ENCODE data around the gene ABT1. TPM values are rescaled to one million over a fixed set of nuclear protein-coding genes. Genes with fewer than 3 reads are reported as not detected.

ABT1 gene
- total RNA-seq, 1 experiment from 2014 or later = 23.7 TPM

DNA sequence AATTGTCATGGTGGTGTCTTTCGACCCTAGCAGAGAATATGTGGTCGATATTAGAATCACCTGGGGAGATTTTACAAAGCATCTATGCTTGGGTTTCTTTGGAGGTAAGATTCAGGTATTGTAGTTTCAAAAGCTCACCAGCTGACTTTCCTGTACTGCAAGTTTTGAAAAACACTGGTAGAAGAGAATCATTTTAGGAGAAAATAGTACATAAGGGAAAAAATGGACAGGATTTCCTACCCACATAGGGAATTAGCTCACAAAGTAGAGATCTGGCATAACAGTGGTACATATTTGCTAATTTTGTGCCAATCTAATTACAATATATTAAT is 27.4 kb upstream of the ABT1 start:
- Histone ChIP-seq H3K79me2 (ENCODE audit: low read length) (no peaks in the 10 kb centered on the region), H2AFZ (ENCODE audit: low read length) (no peak overlapping the region), H3K9ac (ENCODE audit: low read length) (no peak overlapping the region), H3K4me1 (ENCODE audit: low read length) (peaks cover 24% of the 10 kb centered on the region), H4K20me1 (ENCODE audit: insufficient read depth, low read depth, low read length) (no peaks in the 10 kb centered on the region), H3K36me3 (ENCODE audit: insufficient read depth, low read length) (no peaks in the 10 kb centered on the region), H3K4me3 (ENCODE audit: low read length) (peak overlapping the region; percentile 33), H3K9me2 (replicated peaks; ENCODE audit: insufficient read depth, low read length) (no peaks in the 10 kb centered on the region), H3K9me3 (ENCODE audit: low read length) (no peaks in the 10 kb centered on the region), H3K27ac (ENCODE audit: low read length) (no peak overlapping the region), H3K4me2 (ENCODE audit: low read depth, low read length, poor library complexity, severe bottlenecking) (peak overlapping the region; percentile 76), H3K27me3 (ENCODE audit: low read length) (no peaks in the 10 kb centered on the region)
- DNase-seq = no peak

DNA sequence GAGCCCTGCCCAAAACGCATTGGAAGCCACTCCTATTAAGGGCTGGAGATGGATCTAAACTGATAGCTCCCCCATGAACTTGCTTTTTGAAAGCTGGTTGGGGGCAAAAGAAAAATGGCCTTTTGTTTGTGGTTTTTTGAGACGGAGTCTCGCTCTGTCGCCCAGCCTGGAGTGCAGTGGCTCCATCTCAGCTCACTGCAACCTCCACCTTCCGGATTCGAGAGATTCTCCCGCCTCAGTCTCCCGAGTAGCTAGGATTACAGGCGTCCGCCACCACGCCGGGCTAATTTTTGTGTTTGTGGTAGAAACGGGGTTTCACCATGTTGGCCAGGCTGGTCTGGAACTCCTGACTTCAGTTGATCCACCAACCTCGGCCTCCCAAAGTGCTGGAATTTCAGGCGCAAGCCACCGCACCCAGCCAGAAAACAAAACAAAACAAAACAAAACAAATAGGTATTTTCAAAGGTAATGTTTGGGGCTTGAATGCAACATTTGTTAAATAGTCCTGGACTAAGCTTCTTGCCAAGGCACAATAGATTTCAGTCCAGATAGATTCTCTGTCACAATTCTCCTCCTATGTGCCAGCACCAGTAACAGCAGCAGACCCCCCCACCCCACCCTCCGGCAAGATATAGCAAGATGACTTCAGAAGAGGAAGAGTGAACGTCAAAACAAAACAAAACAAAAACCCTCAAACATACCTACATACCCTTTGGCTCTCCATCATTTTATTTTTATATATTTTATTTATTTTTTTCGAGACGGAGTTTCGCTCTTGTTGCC is 26.5 kb upstream of the ABT1 start:
- Histone ChIP-seq H3K4me1 (ENCODE audit: low read length) (peaks cover 24% of the 10 kb centered on the region), H2AFZ (ENCODE audit: low read length) (no peak overlapping the region), H3K27me3 (ENCODE audit: low read length) (no peaks in the 10 kb centered on the region), H3K27ac (ENCODE audit: low read length) (no peak overlapping the region), H3K36me3 (ENCODE audit: insufficient read depth, low read length) (no peaks in the 10 kb centered on the region), H3K9me3 (ENCODE audit: low read length) (no peaks in the 10 kb centered on the region), H3K4me3 (ENCODE audit: low read length) (no peak overlapping the region), H3K4me2 (ENCODE audit: low read depth, low read length, poor library complexity, severe bottlenecking) (no peak overlapping the region), H3K9ac (ENCODE audit: low read length) (no peak overlapping the region), H3K9me2 (replicated peaks; ENCODE audit: insufficient read depth, low read length) (no peaks in the 10 kb centered on the region), H4K20me1 (ENCODE audit: insufficient read depth, low read depth, low read length) (no peaks in the 10 kb centered on the region), H3K79me2 (ENCODE audit: low read length) (no peaks in the 10 kb centered on the region)
- no peak for DNase-seq

DNA sequence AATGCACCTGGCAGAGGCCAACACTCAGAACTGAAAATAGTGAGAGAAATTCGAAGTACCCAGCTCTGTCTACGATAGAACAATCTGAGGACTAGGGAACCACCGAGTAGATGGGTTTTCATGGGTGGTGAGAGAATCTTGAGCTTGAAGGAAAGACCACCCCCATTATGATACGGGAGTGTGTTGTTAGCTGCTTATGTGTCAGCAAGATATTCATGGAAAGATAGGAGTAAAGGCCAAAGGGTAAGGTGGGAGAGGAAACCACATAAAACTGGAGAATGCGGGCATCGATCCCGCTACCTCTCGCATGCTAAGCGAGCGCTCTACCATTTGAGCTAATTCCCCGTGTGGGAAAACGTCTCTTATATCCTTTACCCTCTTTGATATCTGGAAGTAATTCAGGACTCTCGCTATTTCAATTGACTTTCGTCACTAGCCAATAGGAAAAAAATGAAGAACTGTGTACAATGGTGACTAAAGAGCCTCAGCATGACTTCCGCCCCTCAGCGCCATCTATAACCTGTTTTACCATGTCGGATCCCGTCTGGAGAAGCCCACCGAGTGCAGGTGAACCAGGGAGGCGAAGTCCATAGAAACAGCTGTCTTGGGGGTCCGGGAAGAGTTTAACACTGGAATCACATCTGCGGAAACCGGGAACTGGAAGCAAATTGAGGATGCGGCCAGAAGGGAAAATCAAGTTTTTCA is 25.0 kb upstream of the ABT1 start:
- H3K9ac ChIP-seq (ENCODE audit: low read length) = peak overlapping the region; percentile 47
- H3K9me3 ChIP-seq (ENCODE audit: low read length) = no peaks in the 10 kb centered on the region
- H3K4me3 ChIP-seq (ENCODE audit: low read length) = peak overlapping the region; percentile 64
- no peaks in the 10 kb centered on the region for H3K36me3 ChIP-seq (ENCODE audit: insufficient read depth, low read length)
- peak; percentile 86 for DNase-seq
- H3K9me2 ChIP-seq (replicated peaks; ENCODE audit: insufficient read depth, low read length) = no peaks in the 10 kb centered on the region
- no peak overlapping the region for H3K27ac ChIP-seq (ENCODE audit: low read length)
- peaks cover 24% of the 10 kb centered on the region for H3K4me1 ChIP-seq (ENCODE audit: low read length)
- H3K4me2 ChIP-seq (ENCODE audit: low read depth, low read length, poor library complexity, severe bottlenecking) = peak overlapping the region; percentile 68
- no peaks in the 10 kb centered on the region for H4K20me1 ChIP-seq (ENCODE audit: insufficient read depth, low read depth, low read length)
- no peaks in the 10 kb centered on the region for H3K79me2 ChIP-seq (ENCODE audit: low read length)
- H3K27me3 ChIP-seq (ENCODE audit: low read length) = no peaks in the 10 kb centered on the region
- peak overlapping the region; percentile 68; the same call in 1 of the 2 replicates for H2AFZ ChIP-seq (ENCODE audit: low read length)

DNA sequence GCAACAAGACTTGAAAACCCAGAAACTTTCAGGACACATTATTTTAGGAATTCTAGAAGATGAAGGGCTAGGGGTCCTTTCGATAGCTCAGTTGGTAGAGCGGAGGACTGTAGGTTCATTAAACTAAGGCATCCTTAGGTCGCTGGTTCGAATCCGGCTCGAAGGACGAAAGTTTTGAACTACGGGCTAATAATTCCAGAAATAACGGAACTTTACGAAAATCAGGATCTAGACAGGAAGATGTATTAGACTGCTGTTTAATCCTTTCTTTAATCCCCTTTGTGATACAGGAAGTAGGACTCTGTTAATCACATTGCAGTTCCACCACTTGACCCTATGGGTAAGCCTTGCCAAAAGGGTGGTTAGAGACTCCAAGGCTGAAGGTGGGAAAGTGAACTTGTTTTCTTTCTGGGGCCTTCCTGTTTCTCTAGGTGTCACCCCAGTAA is 21.2 kb upstream of the ABT1 start:
- Histone ChIP-seq H3K79me2 (ENCODE audit: low read length) (no peaks in the 10 kb centered on the region), H3K4me1 (ENCODE audit: low read length) (peaks cover 17% of the 10 kb centered on the region), H3K4me3 (ENCODE audit: low read length) (no peak overlapping the region), H3K36me3 (ENCODE audit: insufficient read depth, low read length) (no peaks in the 10 kb centered on the region), H3K9me2 (replicated peaks; ENCODE audit: insufficient read depth, low read length) (no peaks in the 10 kb centered on the region), H4K20me1 (ENCODE audit: insufficient read depth, low read depth, low read length) (no peaks in the 10 kb centered on the region), H3K9me3 (ENCODE audit: low read length) (peaks cover 7% of the 10 kb centered on the region; the same call in 1 of the 2 replicates), H3K27me3 (ENCODE audit: low read length) (no peaks in the 10 kb centered on the region), H3K4me2 (ENCODE audit: low read depth, low read length, poor library complexity, severe bottlenecking) (no peak overlapping the region), H3K27ac (ENCODE audit: low read length) (no peak overlapping the region), H3K9ac (ENCODE audit: low read length) (no peak overlapping the region), H2AFZ (ENCODE audit: low read length) (no peak overlapping the region)
- no peak for DNase-seq

DNA sequence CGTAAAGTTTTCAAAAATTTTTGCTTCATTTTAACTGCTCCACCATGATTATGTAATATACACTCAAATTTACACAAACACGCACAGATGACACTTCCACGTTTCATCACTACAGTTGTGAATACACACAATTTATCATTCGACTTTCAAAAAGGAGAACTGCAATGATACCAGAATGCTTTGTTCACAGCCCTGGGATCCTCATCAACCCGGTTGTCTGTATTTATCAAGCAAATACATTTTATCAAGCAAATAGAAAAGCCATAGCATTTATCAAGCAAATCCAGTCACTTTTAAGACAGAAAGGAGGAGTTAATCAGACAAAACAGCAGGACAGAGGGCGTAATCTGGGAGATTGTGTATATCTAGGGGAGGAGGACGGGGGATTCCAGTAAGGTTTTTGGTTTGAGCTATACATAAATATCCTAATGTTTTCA is 20.3 kb upstream of the ABT1 start:
- no peak for DNase-seq
- Histone ChIP-seq H3K9me2 (replicated peaks; ENCODE audit: insufficient read depth, low read length) (no peaks in the 10 kb centered on the region), H2AFZ (ENCODE audit: low read length) (no peak overlapping the region), H3K4me1 (ENCODE audit: low read length) (peaks cover 17% of the 10 kb centered on the region), H3K4me3 (ENCODE audit: low read length) (no peak overlapping the region), H3K79me2 (ENCODE audit: low read length) (no peaks in the 10 kb centered on the region), H3K27me3 (ENCODE audit: low read length) (no peaks in the 10 kb centered on the region), H3K36me3 (ENCODE audit: insufficient read depth, low read length) (no peaks in the 10 kb centered on the region), H3K9me3 (ENCODE audit: low read length) (peaks cover 7% of the 10 kb centered on the region; the same call in 1 of the 2 replicates), H3K27ac (ENCODE audit: low read length) (no peak overlapping the region), H3K4me2 (ENCODE audit: low read depth, low read length, poor library complexity, severe bottlenecking) (peak overlapping the region; percentile 15), H4K20me1 (ENCODE audit: insufficient read depth, low read depth, low read length) (no peaks in the 10 kb centered on the region), H3K9ac (ENCODE audit: low read length) (no peak overlapping the region)

DNA sequence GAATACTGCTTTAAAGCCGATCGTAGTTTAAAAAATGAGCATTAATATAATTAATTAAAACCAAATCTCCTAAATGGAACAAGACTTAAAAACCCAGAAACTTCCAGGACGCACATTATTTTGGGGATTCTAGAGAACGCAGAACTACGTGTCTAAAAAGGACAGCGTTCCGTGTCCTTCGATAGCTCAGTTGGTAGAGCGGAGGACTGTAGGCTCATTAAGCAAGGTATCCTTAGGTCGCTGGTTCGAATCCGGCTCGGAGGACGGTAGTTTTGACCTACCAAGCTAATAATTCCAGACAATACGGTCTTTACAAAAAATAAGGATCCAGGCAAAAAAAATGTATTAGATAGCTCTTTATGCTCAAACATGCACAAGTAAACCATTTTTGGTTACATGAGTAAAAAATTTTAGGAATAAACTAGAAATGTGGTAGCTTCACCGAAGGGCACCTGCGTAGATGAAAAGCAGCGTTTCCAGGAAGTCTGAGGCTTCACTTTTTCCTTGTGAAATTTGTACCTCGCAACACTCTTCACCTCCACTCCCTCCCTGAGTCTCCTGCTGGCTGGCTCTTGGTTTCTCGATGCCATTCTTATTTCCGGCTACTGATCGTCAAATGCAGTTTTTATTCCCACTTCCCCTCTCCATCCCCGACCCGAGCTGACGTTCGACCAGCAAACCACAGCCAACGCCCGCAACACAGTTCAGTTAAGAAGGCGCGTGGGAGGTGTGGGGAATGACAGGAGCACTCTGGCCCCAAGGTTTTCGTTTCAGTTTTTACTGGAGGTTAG is 19.6 kb upstream of the ABT1 start:
- no peaks in the 10 kb centered on the region for H3K27me3 ChIP-seq (ENCODE audit: low read length)
- peaks cover 11% of the 10 kb centered on the region for H3K4me1 ChIP-seq (ENCODE audit: low read length)
- H3K27ac ChIP-seq (ENCODE audit: low read length) = no peak overlapping the region
- no peaks in the 10 kb centered on the region for H3K9me2 ChIP-seq (replicated peaks; ENCODE audit: insufficient read depth, low read length)
- H3K9me3 ChIP-seq (ENCODE audit: low read length) = peaks cover 7% of the 10 kb centered on the region; the same call in 1 of the 2 replicates
- peak overlapping the region; percentile 15 for H3K4me2 ChIP-seq (ENCODE audit: low read depth, low read length, poor library complexity, severe bottlenecking)
- no peaks in the 10 kb centered on the region for H4K20me1 ChIP-seq (ENCODE audit: insufficient read depth, low read depth, low read length)
- no peak overlapping the region for H3K4me3 ChIP-seq (ENCODE audit: low read length)
- H3K79me2 ChIP-seq (ENCODE audit: low read length) = no peaks in the 10 kb centered on the region
- H3K9ac ChIP-seq (ENCODE audit: low read length) = no peak overlapping the region
- peak; percentile 63 for DNase-seq
- no peak overlapping the region for H2AFZ ChIP-seq (ENCODE audit: low read length)
- H3K36me3 ChIP-seq (ENCODE audit: insufficient read depth, low read length) = no peaks in the 10 kb centered on the region

DNA sequence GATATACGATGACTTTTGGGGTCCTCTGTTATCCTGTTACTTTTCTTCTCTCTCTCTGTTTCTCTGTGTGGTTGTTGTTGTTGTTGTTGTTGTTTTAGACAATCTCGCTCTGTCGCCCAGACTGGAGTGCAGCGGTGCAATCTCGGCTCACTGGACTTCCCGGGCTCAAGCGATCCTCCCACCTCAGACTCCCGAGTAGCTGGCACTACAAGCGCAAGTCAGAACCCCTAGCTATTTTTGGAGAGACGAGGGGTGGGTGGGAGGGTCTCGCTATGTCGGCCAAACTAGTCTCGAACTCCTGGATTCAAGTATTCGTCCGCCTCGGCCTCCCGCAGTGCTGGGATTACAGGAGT is 19.1 kb upstream of the ABT1 start:
- Histone ChIP-seq H3K36me3 (ENCODE audit: insufficient read depth, low read length) (no peaks in the 10 kb centered on the region), H4K20me1 (ENCODE audit: insufficient read depth, low read depth, low read length) (no peaks in the 10 kb centered on the region), H3K27me3 (ENCODE audit: low read length) (no peaks in the 10 kb centered on the region), H3K79me2 (ENCODE audit: low read length) (no peaks in the 10 kb centered on the region), H3K9ac (ENCODE audit: low read length) (no peak overlapping the region), H3K9me3 (ENCODE audit: low read length) (peaks cover 7% of the 10 kb centered on the region; the same call in 1 of the 2 replicates), H3K4me3 (ENCODE audit: low read length) (no peak overlapping the region), H3K4me1 (ENCODE audit: low read length) (peaks cover 8% of the 10 kb centered on the region; the same call in 1 of the 2 replicates), H3K4me2 (ENCODE audit: low read depth, low read length, poor library complexity, severe bottlenecking) (no peak overlapping the region), H3K9me2 (replicated peaks; ENCODE audit: insufficient read depth, low read length) (no peaks in the 10 kb centered on the region), H2AFZ (ENCODE audit: low read length) (no peak overlapping the region), H3K27ac (ENCODE audit: low read length) (no peak overlapping the region)
- DNase-seq = no peak

DNA sequence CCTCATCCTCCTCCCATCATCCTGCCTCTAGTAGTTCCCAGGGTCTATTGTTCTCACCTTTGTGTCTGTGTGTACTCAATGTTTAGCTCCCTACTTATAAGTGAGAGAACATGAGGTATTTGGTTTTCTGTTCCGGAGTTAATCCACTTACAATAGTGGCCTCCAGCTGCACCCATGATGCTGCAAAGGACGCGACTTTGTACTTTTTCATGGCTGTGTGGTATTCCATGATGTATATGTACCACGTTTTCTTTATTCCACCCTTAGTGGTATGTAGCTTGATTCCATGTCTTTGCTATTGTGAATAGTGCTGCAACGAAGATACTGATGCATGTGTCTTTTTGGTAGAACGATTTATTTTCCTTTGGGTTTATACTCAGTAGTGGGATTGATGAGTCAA is 18.5 kb upstream of the ABT1 start:
- Histone ChIP-seq H3K4me3 (ENCODE audit: low read length) (no peak overlapping the region), H3K4me1 (ENCODE audit: low read length) (0 out of 2 replicates have a peak, but pooled peaks cover 3% of the 10 kb centered on the region), H4K20me1 (ENCODE audit: insufficient read depth, low read depth, low read length) (no peaks in the 10 kb centered on the region), H3K9me3 (ENCODE audit: low read length) (peaks cover 7% of the 10 kb centered on the region; the same call in 1 of the 2 replicates), H3K9ac (ENCODE audit: low read length) (no peak overlapping the region), H2AFZ (ENCODE audit: low read length) (no peak overlapping the region), H3K27ac (ENCODE audit: low read length) (no peak overlapping the region), H3K9me2 (replicated peaks; ENCODE audit: insufficient read depth, low read length) (no peaks in the 10 kb centered on the region), H3K27me3 (ENCODE audit: low read length) (no peaks in the 10 kb centered on the region), H3K36me3 (ENCODE audit: insufficient read depth, low read length) (no peaks in the 10 kb centered on the region), H3K4me2 (ENCODE audit: low read depth, low read length, poor library complexity, severe bottlenecking) (no peak overlapping the region), H3K79me2 (ENCODE audit: low read length) (no peaks in the 10 kb centered on the region)
- no peak for DNase-seq

Data from Karpas-422 (cell line).